ENCODE results near the gene PKD1.

The PKD1 gene

DNA sequence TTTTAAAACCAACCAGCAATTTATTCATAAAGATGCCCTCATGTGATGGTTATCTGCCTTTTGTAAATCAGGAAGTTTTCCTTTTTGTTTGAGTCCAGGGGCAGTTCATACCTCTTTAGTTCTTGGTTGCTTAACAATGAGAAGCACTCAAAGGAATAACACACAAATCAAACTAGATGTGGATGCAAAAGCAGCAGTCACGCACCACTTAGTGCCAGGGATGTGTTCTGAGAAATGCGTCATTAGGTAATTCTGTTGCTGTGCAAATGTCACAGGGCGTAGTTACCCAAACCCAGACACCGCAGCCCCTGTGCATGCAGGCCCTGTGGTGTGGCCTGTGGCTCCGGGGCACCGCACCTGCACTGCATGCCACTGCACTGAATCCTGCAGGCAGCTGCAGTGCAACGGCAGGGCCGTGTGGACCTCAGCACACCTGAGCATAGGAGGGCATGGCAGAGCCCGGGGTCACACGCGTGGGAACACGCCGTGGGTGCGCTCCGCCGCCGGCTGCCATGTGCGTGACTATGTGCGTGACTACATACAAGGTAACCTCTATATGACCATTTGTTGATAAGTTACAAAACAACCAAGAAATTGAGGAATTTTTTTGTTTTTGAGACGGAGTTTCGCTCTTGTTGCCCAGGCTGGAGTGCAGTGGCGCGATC, 39.6 kb downstream of the PKD1 start:
- TF ChIP-seq POLR2AphosphoS5 (IDR thresholded peaks at IDR 0.05; ENCODE audit: low read depth, low read length) = no peak
- no peak for TF ChIP-seq TAF1 (IDR thresholded peaks at IDR 0.05; ENCODE audit: borderline replicate concordance, insufficient read depth, low read length)
- TF ChIP-seq SIN3A (IDR thresholded peaks at IDR 0.05; ENCODE audit: borderline replicate concordance, insufficient read depth, low read length) = no peak
- TF ChIP-seq, protein P1, sequence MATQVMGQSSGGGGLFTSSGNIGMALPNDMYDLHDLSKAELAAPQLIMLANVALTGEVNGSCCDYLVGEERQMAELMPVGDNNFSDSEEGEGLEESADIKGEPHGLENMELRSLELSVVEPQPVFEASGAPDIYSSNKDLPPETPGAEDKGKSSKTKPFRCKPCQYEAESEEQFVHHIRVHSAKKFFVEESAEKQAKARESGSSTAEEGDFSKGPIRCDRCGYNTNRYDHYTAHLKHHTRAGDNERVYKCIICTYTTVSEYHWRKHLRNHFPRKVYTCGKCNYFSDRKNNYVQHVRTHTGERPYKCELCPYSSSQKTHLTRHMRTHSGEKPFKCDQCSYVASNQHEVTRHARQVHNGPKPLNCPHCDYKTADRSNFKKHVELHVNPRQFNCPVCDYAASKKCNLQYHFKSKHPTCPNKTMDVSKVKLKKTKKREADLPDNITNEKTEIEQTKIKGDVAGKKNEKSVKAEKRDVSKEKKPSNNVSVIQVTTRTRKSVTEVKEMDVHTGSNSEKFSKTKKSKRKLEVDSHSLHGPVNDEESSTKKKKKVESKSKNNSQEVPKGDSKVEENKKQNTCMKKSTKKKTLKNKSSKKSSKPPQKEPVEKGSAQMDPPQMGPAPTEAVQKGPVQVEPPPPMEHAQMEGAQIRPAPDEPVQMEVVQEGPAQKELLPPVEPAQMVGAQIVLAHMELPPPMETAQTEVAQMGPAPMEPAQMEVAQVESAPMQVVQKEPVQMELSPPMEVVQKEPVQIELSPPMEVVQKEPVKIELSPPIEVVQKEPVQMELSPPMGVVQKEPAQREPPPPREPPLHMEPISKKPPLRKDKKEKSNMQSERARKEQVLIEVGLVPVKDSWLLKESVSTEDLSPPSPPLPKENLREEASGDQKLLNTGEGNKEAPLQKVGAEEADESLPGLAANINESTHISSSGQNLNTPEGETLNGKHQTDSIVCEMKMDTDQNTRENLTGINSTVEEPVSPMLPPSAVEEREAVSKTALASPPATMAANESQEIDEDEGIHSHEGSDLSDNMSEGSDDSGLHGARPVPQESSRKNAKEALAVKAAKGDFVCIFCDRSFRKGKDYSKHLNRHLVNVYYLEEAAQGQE (IDR thresholded peaks at IDR 0.05; ENCODE audit: insufficient read depth in 1 of 2, low read depth in 2 of 2, low read length in 2 of 2) = no peak
- no peak for TF ChIP-seq FOXP2 (optimal IDR thresholded peaks at IDR 0.05; ENCODE audit: borderline replicate concordance, extremely low read depth, extremely low read length, insufficient read depth)

DNA sequence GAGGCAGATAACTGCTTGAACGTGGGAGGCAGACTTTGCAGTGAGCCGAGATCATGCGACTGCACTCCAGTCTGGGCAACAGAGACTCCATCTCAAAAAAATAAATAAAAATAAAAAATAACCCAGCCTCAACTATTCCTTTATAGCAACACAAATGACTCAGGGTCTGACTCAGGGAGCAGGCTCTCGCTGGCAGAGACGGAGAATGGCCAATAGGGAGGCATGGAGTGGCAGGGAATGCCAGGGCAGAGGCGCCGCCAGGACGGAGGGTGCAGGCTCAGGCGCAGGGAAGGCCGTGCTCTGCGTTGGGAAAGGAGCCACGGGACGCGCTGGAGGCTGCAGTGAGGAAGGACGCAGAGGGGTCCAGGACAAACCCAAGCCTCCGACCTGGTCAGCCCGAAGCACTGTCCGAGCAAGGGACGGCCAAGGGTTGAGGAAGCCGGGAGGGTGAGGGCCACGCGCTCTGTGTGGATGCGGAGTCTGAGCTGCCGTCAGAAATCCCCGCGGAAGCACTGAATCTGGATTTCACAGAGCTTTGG, 40.3 kb downstream of the PKD1 start:
- TF ChIP-seq SIN3A (IDR thresholded peaks at IDR 0.05; ENCODE audit: borderline replicate concordance, insufficient read depth, low read length) (no peak), FOXP2 (optimal IDR thresholded peaks at IDR 0.05; ENCODE audit: borderline replicate concordance, extremely low read depth, extremely low read length, insufficient read depth) (no peak), POLR2AphosphoS5 (IDR thresholded peaks at IDR 0.05; ENCODE audit: low read depth, low read length) (no peak), TAF1 (IDR thresholded peaks at IDR 0.05; ENCODE audit: borderline replicate concordance, insufficient read depth, low read length) (no peak)
- TF ChIP-seq, protein P1 (IDR thresholded peaks at IDR 0.05; ENCODE audit: insufficient read depth in 1 of 2, low read depth in 2 of 2, low read length in 2 of 2) = no peak

DNA sequence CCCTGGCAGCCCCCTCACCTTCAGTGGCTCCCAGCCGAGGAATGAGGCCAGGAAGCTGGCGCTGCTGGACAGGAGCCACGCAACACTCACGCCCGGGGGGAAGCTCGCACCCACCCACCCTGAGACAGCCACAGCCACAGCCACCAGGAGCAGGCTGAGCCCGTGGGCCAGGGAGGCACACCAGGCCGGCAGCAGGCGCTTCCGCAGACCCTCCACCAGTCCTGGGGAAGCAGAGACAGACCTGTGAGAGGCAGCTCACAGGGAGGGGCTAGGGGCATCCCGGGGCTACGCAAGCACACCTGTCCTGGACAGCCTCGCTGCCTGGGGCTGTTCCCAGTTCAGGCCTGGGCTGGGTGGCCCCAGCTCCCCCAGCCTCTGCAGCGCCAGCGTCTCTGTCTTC, 41.9 kb downstream of the PKD1 start:
- TF ChIP-seq POLR2AphosphoS5 (IDR thresholded peaks at IDR 0.05; ENCODE audit: low read depth, low read length) (no peak), FOXP2 (optimal IDR thresholded peaks at IDR 0.05; ENCODE audit: borderline replicate concordance, extremely low read depth, extremely low read length, insufficient read depth) (no peak), TAF1 (IDR thresholded peaks at IDR 0.05; ENCODE audit: borderline replicate concordance, insufficient read depth, low read length) (no peak)
- TF ChIP-seq, protein P1 (IDR thresholded peaks at IDR 0.05; ENCODE audit: insufficient read depth in 1 of 2, low read depth in 2 of 2, low read length in 2 of 2) = no peak

GRCh38 chr16:2092866-2093265, 42.8 kb downstream of the PKD1 start:
- TF ChIP-seq POLR2AphosphoS5 (IDR thresholded peaks at IDR 0.05; ENCODE audit: low read depth, low read length) (no peak), FOXP2 (optimal IDR thresholded peaks at IDR 0.05; ENCODE audit: borderline replicate concordance, extremely low read depth, extremely low read length, insufficient read depth) (no peak), TAF1 (IDR thresholded peaks at IDR 0.05; ENCODE audit: borderline replicate concordance, insufficient read depth, low read length) (no peak), SIN3A (IDR thresholded peaks at IDR 0.05; ENCODE audit: borderline replicate concordance, insufficient read depth, low read length) (no peak)
- TF ChIP-seq, protein P1 (IDR thresholded peaks at IDR 0.05; ENCODE audit: insufficient read depth in 1 of 2, low read depth in 2 of 2, low read length in 2 of 2) = no peak

All from PFSK-1 (cell line).